GM13976 (cell line): ENCODE results near the gene IFT43.

Experiments used
- DNase-seq: peaks from one replicate; pipeline ENCODE4 v3.0.0; 2012; ENCODE audit warnings: low spot score
- in situ Hi-C: fragments of 300-500 bp; cut with MboI; formaldehyde crosslinking; loops from one replicate; pipeline ENCODE4 v1.12.0; 2022; ENCODE audit warnings: low sequenced_read_pairs, mixed read lengths, inconsistent platforms; ENCODE audit not compliant: unreplicated experiment
- TF ChIP-seq, protein P1 (sequence below): IDR thresholded peaks from 2 replicates; pipeline ENCODE4 v1.5.1; 2012; ENCODE audit warnings: borderline replicate concordance, mild to moderate bottlenecking; ENCODE audit not compliant: insufficient read depth; ENCODE audit errors: extremely low read depth, missing control alignments, control extremely low read depth

Gene IFT43

DNA sequence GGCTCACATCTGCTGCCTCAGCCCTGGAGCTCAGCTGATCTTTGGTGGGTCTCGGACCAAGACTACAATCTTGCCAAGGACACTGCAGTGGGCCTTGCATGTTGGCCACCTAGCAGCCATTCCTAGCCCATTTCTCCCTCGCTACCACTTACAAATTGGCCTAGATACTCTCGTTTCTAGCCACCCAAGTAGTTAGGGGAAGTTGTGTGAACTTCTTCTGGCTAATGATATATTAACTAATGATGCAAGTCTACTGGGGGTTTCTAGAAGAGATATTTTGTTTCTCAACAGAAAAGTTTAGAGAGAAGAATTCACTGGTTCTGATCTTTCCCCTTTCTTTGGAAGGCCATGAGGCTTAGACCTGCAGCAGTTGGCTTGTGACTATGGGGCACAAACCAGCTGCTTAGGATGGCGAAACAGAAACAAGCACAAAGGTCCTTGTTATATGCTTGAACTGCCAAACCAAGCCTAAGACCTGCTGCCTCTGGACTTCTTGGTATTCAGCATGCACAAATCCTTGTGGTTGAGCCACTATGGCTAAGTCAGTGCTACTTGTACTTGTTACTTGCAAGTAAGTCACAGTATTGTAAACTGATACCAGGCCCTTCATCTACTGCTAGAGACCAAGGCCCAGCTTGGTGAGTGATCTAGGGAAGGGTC, 135.7 kb downstream of the IFT43 start:
- in situ Hi-C loops: no loop called here
- TF ChIP-seq, protein P1, sequence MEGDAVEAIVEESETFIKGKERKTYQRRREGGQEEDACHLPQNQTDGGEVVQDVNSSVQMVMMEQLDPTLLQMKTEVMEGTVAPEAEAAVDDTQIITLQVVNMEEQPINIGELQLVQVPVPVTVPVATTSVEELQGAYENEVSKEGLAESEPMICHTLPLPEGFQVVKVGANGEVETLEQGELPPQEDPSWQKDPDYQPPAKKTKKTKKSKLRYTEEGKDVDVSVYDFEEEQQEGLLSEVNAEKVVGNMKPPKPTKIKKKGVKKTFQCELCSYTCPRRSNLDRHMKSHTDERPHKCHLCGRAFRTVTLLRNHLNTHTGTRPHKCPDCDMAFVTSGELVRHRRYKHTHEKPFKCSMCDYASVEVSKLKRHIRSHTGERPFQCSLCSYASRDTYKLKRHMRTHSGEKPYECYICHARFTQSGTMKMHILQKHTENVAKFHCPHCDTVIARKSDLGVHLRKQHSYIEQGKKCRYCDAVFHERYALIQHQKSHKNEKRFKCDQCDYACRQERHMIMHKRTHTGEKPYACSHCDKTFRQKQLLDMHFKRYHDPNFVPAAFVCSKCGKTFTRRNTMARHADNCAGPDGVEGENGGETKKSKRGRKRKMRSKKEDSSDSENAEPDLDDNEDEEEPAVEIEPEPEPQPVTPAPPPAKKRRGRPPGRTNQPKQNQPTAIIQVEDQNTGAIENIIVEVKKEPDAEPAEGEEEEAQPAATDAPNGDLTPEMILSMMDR: no peak
- no peak for DNase-seq

DNA sequence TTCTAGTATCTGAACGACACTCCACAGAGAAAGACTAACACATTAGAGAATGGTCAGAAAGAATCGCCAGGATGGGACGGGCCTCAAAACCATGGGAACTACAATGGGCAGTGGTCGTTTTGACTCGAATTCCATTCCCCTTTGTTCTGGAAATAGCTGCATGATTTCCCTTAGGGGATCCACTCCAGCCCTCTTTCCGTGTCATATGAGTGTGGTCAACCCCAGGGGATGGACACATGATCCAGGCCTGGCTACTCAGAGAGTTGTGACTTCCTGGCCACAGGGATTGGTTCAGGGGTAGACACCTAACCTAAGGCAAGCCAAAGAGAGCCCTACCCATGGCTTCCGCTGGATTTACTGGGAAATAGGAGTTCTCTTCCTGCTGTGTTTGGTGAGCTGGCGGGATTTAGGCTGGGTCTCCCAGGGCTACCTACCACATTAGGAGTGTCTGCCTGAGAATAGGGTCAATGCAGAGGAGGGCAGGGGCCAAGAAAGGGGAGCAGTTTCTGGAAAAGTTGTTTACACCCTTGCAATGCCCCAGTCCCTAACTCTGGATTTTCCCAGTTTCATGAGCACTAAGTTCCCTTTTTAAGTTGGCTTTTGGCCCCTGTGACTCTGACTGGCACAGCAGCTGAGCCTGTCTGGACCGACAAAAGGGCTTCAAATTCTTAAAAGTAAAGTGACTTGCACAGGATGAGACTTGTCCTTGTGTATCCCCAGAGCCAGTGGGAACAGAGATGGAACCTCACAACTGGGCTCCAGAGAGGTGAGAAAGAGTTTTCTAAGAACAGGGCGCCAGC, 138.1 kb downstream of the IFT43 start:
- TF ChIP-seq, protein P1: no peak
- in situ Hi-C loops: no loop called here
- no peak for DNase-seq

DNA sequence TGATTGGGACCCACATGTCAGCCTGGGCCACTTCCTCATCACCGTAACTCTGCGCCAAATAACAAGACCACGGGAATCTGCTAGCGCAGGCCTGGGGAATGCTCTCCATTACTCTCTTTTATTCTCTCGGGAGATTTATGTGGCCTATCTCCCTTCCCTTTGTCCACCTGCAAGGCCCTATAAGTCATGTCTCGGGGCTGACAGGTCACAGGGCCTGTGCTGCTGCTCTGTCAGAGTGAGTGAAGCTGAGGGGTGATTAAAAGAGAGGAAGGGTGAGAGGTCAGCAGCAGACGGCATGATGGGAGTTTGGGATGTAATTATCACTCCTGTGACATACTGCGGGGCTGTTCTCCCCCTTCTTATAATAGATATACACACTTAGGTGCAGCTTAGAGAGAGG, 139.9 kb downstream of the IFT43 start:
- TF ChIP-seq, protein P1: no peak

DNA sequence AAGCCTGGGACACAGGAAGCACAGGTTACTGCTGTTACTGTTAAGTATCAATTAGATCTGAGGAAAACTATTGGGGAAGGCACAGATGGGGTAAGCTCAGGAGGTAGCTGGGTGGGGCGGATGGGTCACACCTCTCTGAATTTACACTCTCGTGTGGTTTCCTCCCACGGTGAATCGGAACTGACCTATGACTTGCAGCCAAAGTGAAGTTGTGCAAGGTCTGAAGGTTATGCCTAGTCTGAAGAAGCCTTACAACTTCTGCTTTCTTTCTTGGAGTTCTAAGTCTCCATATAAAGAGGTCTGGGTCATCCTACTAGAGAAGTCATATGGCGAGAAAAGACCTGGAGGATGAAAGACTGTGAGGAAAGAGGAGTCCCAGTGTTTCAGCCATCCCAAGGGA, 140.5 kb downstream of the IFT43 start:
- no peak for DNase-seq
- in situ Hi-C loops: no loop called here
- TF ChIP-seq, protein P1: no peak

More for the DNA sequence above, 139.9 kb downstream of the IFT43 start:
- in situ Hi-C loops: no loop called here
- no peak for DNase-seq

DNA sequence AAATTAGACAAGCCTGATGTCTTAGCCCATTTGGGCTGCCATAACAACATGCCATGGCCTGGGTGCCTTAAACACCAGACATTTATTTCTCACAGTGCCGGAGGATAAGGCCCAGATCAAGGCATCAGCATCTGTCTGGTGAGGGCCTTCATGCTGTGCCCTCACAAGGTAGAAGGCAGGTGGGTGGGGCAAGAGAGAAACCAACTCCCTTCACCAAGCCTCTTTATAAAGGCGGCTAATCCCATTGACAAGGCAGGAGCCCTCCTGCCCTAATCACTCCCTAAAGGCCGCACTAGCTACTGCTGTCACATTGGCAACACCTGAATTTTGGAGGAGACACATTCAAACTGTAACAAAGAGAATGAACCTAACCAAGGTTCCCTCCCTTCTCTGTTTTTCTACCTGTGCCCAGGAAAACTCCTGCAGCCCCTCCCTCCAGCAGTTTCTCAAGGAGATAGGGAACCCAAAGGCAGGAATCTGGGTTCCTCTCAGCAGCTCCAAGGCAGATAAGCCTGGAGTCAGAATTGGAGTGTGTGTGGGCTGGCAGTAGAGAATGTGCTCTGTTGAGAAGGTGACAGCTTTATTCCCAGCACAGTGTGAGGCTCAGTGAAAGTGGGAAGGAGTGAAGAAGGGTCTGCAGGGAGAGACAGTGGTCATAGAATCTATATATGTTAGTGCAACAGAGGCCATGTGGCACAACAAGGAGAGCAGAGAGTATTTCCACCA, 144.5 kb downstream of the IFT43 start:
- TF ChIP-seq, protein P1: no peak
- no peak for DNase-seq
- in situ Hi-C loops: no loop called here
